ENCODE data around the gene EXPH5.

GRCh38 chr11:108571001-108571400 is 22.6 kb downstream of the EXPH5 start:
- TF ChIP-seq CTCF (IDR thresholded peaks at IDR 0.05; ENCODE audit: low read depth, low read length), result no peak
- no peak for TF ChIP-seq POLR2A (IDR thresholded peaks at IDR 0.05; ENCODE audit: extremely low read depth, insufficient read length)
- TF ChIP-seq, protein P1, sequence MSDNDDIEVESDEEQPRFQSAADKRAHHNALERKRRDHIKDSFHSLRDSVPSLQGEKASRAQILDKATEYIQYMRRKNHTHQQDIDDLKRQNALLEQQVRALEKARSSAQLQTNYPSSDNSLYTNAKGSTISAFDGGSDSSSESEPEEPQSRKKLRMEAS (IDR thresholded peaks at IDR 0.05; ENCODE audit: low read depth, low read length), result no peak
